ENCODE data around the gene TFG.

The TFG gene

DNA sequence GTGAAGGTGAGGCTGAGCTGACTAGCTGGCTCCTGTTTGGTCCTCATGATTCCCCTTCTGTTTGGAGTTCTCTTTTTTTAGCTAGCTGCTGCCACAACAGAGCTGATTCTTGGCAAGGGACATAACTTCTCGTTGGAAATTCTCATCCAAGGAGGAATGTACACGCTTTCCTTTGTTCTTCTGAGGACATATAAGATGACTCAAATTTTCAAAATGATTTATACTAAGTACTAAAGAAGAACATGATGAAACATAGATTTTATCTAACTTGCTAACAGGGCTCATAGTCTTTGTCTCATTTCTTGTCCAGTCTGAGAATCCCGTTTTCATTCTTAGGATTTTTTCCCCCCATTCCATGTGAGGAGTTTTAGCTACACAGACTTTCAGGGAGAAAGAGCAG is 2.9 kb upstream of the TFG start:
- no peak for DNase-seq (ENCODE audit: low spot score)

DNA sequence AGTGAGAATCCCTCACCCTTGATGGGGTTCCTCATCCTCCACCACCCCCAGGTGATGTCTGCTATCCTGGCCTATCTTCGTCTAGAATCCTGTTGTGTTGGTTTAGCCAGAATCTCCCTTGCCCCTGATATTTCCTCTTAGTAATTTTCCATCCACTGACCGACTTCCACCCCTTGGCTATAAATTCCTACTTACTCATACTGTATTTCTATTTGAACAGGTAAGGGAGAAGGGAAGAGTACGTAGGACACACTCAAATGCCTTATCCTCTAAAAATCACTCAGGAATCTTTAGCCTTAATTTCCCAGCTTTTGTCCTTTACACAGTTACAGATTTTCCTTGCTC is 678 bp upstream of the TFG start:
- DNase-seq (ENCODE audit: low spot score): no peak

DNA sequence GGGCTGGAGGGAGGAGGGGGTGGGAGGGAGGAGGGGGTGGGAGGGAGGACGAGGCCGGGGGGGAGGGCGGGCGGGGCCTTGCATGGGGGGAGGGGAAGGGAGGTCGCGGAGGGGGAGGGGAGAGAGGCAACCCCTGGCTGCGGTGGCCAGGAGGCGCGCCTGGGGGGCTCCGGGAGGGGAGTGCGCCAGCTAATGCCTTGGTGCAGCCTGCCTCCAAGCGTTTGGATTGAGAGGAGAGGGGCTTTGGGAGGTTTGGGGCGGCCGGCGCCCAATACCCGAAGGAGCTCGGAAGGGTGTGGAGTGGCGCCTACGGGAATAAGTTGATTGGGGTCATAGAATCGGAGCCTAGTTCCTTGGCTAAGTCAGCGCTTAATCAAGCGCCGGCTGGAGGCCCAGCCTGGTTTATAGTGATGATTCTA is 557 bp downstream of the TFG start:
- peak; percentile 46 for DNase-seq (ENCODE audit: low spot score)

DNA sequence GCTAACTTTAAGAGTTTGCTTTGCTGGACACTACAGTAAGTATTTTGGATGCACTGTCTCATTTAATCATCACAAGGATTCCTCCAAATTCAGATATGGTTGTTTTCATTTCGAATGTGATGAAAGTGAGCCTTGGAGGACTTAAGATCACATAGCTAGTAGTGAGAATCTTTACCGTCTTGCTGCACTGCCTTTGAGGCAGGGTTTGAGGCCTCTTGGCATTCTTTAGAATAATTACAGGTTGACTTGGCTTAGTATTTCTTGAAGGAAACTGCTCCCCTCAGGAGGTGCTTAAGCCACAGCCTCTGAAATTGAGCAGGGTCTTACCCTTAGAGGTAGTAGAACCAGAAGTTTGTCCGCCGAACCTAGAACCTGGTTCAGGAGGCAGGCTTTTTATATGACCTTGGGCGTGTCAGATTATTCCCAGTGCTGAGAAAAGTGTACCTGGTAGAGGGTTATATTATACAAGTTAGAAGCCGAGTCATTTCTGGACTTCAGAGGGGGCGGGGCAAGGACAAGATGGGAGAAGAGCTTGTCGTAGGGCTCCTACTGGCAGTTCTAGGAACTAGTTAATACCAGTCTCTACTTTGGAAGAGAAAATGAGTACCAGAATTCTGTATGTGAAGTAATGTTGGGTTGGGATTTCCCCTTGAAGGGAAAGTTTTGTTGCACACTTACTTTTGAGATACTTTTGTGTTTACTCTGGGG is 1.1 kb downstream of the TFG start:
- peak; percentile 54 for DNase-seq (ENCODE audit: low spot score)

DNA sequence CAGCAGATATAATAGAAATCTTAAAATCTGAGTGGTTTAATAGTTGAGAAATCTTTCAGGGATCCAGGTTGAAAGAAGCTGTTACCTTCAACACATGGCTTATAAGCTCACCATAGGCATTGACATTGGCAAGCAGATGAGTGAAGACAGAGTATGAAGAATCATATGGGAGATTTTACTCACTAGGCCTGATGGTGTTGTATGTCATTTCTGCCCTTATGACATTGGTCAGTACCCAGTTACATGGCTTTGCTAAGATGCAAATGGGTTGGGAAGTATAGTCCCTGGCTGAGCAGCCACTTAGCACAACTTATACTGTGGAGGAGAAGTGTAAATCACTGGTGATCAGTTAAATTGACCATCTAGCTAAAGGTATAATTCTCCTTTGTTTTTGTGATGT is 5.9 kb downstream of the TFG start:
- DNase-seq (ENCODE audit: low spot score): no peak

DNA sequence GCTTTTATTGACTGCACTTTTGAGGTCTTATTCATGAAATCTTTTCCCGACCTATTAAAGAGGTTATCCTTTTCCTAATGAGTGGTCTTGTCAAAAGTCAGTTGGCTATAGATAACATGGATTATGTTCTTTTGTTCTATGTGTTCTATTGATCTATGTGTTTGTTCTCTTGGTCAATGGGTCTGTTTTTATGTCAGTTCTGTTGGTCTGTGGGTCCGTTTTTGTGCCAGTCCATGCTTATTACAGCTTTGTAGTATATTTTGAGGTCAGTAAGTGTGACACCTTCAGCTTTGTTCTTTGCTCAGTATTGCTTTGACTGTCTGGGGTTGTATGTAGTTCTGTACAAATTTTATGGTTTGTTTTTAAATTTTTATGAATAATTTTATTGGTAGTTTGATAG is 7.8 kb downstream of the TFG start:
- DNase-seq (ENCODE audit: low spot score): no peak

DNA sequence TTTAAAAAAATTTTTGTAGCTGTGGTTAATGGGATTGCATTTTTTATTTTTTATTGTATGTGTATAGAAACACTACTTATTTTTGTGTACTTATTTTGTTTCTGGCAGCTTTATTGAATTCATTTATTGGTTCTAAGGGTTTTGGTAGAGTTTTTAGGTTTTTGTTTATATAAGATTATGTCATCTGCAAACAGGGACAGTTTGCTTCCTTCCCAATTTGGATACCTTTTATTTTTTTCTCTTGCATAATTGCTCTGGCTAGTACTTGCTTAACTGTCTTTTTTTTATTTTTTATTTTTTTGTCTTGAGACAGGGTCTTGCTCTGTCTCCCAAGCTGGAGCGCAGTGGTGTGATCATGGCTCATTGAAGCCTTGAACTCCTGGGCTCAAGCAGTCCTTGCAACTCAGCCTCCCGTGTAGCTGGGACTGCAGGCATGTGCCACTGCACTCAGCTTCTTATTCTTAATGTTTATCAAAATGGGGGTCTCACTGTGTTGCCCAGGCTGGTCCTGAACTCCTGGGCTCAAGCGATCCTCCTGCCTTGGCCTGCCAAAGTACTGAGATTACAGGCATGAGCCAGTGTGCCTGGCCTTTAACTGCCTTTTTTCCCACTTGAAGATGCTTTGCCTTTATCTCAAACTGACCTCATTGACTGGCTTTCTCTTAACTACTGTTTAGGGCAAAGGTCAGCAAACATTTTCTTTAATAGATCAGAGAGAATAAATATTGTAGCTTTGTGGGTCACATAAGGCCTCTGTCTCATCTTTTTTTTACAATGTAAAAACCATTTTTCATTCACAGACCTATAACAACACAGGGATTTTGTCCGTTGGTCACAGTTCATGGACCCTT is 8.6 kb downstream of the TFG start:
- no peak for DNase-seq (ENCODE audit: low spot score)

DNA sequence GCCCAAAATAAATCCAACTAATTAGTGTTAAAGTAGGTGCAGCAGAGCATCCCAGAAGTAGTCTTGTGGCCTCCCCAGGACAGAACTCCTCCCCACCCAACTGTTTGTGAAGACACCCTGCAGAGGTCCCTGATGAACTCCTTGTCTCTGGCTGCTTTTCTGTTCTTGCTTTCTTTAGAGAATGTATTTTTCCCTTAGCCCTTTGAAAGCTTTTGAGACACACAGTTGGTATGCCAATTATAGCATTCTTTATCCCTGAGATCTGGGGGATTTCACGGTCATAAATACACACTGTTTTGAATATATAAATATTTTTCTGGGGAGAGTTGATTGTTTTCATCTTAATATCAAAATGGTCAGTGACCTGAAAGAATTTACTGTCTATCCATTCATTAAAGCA is 9.8 kb downstream of the TFG start:
- no peak for DNase-seq (ENCODE audit: low spot score)

DNA sequence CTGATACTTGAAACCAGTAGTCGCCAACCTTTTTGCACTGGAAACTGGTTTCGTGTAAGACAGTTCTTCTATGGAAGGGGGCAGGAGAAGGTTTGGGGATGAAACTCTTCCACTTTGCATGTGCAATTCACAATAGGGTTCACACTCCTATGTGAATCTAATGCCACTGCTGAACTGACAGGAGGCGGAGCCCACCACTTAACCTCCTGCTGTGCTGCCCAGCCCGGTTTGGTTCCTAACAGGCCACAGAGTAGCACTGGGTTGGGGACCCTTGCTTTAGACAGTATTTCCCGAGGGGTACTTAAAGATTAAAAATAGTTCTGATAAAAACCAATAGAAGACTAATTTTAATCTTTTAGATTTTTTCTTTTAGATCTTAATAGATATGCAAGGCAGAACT is 11.1 kb downstream of the TFG start:
- no peak for DNase-seq (ENCODE audit: low spot score)

DNA sequence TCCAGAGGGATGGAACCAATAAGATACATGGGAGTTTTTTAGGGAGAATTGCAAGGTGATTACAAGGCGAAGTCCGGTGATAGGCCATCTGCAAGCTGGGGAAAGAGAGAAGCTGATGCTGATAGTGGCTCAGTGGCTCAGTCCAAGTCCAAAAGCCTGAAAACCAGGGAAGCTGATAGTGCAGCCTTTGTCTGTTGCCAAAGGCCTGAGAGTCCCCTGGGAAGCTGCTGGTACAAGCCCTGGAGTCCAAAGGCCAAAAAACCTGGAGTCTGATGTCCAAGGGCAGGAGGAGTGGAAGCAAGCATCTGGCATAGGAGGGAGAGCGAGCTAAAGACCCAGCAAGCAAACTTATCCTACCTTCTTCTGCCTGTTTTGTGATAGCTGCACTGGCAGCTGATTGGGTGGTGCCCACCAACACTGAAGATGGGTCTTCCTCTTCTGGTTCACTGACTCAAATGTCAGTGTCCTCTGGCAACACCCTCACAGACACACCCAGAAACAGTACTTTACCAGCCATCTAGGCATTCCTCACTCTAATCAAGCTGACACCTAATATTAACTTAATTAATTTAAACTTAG is 16.7 kb downstream of the TFG start:
- DNase-seq (ENCODE audit: low spot score): no peak

DNA sequence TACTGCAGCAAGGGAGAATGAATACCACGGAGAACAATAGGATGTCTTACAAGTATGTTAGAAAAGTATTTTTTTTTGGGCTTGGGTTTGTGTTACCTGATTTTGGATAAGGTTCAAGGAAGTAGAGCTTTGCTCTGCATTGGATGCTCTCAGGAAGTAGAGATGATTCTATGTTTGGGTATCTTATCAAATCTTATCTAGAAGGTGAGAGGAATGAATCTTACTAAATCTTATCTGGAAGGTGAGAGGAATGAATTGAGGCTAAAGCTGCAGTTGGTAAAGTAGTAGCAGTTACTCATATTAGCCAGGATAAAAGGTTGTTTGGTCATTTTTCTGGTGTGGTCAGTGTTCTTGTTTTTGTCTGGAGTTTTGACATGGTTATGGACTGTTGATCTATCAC is 17.4 kb downstream of the TFG start:
- no peak for DNase-seq (ENCODE audit: low spot score)

DNA sequence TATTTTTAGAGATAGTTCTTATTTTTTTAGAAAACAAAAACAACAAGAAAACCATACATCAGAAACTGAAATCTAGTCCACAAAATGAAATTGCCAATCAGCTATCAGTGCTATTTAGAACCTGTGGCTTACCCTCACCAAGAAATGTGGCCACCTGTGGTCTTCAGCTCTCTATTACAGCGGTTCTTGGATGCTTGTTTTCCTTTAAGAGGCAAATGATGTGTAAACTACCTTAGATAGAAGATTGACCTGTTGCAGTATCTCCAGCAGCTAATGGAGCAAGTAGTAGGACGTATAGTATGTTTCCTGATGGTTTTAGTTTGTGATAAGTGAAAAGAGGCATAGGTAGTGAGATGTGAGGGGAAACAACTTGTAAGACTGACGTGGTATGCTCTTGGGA is 21.2 kb downstream of the TFG start:
- DNase-seq (ENCODE audit: low spot score): no peak

DNA sequence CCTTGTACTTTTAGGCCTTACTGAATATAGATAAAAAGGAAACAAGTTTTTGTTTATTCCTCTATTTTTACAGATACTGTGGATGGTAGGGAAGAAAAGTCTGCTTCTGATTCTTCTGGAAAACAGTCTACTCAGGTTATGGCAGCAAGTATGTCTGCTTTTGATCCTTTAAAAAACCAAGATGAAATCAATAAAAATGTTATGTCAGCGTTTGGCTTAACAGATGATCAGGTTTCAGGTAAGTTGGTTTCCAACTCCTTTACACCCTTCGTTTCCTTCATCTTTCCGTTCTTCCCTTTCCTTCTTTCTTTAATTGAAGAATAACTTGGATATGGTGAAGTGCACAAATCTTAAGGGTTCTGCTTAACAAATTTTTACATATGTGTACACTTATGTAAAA is 23.1 kb downstream of the TFG start:
- no peak for DNase-seq (ENCODE audit: low spot score)

DNA sequence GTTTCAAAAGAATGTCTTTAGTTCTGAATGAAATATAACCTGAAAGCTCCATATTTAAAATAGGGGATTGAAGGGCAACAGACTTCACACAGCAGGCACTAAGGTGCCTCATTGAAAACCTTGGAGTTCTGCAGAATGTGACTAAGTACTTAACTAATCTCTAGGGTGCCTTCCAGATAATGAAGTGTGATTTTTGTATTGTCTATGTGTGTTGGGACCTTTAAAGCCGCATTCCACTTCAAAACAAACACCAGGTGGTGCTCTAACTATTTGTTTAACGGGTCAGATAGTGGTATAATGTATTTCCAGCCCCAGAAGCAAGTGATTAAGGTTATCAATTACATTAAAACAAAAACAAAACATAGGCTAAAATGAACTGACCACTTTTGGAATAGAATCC is 28.0 kb downstream of the TFG start:
- DNase-seq (ENCODE audit: low spot score): no peak

DNA sequence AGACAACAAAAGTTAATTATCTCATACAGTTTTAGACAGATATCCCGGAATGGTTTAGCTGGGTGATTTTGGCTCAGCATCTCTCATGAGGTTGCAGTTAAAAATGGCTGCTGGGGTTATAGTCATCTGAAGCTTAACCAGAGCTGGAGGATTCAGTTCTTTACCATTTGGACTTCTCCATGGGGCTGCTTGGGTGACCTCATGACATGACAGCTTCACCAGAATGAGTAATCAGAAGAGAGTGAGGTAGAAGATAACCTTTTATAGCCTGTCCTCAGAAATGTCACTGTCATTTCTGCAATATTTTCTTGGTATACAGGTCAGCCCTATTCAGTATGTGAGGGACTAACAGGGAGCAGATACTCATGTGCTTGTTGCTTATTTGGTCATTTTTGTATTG is 30.9 kb downstream of the TFG start:
- DNase-seq (ENCODE audit: low spot score): no peak

DNA sequence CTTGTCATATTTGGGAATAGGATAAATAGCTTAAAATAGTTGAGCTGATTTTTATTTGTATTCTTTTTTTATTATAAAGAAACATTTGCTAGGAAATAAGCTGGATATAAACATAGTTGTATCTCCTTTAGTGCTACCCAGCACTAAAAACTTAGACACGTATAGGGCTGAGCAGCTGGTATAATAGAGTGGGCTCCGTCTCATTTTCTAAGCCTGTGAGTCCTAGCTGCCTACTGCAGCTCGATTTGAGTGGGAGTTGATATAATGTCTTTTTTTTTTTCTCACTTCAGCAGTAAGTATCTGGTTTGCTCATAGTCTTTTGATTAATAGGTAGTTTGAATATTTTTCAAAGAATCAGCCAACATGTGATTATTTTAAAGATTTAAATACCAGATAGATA is 34.2 kb downstream of the TFG start:
- DNase-seq (ENCODE audit: low spot score): no peak

DNA sequence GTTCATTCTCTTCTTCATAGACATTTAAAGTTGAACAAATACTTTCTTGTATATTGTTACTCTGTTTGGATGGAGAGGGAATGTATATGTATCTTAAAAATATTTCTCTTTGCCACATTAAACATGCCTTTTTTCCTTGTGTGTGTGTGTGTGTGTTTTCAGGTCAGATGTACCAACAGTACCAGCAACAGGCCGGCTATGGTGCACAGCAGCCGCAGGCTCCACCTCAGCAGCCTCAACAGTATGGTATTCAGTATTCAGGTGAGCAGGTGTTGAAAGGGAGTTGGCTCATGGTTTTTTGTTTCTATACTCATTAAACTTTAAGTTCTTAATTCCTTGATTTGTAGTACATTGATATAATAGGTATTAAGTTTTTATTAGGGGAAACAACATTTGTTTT is 35.4 kb downstream of the TFG start:
- no peak for DNase-seq (ENCODE audit: low spot score)

DNA sequence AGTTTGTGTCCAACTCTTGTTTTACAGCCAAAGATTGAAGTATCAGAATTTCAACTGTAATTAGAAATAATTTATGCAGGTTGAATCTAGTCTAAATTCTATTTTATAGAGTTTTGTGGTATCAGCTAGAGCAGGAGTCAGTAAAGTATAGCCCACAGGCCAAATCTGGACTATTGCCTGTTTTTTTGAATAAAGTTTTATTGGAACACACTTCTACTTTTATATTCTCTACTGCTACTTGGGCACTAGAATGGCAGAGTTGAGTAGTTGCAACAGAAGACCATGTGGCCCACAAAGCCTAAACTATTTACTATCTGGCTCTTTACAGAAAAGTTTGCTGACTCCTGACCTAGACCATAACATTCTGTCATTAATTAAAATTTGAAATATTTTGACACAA is 36.3 kb downstream of the TFG start:
- DNase-seq (ENCODE audit: low spot score): no peak

DNA sequence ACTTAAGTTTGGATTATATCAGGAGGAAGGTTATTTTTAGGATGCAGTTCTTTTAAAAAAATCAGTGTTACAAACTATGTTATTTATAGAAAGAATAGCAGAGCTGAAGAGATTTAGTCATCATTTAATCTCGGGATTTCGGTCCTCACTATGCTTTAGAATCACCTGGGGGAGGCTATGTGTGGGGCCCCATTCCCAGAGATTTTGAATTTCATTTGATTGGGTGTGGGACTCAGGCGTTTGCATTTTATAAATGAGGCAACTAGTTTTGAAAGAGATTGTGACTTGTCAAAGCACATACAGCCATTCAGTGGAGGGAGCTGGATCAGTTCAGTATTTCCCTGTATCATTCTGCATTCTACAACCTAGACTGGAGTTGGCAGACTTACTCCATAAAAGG is 36.8 kb downstream of the TFG start:
- no peak for DNase-seq (ENCODE audit: low spot score)

DNA sequence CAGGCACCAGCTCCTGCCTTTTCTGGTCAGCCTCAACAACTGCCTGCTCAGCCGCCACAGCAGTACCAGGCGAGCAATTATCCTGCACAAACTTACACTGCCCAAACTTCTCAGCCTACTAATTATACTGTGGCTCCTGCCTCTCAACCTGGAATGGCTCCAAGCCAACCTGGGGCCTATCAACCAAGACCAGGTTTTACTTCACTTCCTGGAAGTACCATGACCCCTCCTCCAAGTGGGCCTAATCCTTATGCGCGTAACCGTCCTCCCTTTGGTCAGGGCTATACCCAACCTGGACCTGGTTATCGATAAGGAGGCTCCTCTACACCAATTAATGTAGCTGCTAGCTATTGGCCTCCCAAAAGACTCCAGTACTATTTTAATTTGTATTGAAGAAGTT is 38.9 kb downstream of the TFG start:
- DNase-seq (ENCODE audit: low spot score): no peak

DNA sequence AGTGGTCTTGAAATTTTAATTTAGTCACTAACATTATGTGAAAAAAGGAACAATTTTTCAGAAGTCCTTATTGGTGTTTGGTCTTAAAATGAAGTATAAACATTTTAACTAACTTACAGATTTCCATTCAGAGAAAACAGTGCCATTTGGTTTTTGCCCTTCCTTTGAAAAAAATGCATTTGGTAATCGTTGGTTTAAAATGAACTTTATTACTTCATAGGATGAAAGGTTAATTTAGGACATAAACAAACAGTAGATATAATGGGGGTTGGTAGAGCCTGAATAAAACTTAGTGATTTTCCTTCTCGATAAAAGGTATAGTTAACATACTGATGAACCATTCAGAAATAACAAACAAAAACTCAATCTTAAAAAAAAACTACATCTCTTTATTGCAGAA is 39.7 kb downstream of the TFG start:
- no peak for DNase-seq (ENCODE audit: low spot score)

DNA sequence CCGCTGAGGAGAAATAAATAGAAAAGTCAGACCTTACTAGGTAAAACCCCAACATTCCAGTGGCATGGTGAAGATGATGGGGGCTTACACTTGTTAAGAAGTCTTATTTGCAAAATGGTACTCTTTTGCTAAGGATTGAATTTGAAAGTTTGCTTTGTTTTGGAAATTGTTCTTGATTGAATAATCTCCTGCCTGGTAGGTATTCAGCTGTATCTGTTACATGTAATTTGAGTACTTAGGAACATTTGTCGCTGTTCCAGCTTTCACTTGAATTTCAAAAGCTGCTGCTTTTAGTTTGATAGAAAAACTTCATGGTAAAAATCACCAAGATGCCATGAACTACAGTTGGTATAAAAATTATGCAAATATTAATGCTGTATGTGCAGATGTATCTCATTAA is 44.6 kb downstream of the TFG start:
- no peak for DNase-seq (ENCODE audit: low spot score)

DNA sequence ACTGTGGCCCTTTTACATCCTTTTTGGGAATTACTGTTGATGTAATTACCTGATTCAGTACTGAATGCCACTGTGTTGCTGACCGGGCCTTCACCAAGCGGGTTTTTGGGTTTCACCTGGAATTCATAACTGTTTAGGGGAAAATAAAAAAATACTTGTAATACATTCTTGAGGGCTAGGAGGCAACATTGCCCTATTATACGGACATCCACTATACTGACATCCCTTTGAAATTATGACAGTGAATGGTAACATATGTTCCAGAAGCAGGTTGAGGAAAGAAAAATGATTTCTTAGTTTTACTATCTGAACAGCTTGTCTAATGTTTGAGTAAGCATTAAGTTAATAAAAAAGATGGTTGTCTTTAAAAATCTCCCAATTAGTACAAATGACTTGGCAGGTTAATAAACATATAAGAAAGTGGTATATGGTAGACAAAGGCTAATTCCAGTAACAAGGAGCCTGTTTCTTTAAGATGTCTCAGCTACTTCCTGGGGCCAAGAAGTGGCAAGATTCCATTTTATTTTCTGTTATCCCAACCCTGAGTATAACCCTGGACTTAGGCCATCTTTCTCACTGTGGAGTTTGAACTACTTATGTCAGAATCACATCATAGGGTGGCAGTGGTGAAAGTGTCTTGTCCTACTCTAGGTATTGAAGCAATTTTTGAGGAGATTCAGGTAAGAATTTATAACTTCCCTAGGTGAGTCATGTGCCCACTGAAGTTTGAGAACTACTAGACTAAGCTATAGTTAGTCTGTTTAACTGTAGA is 45.5 kb downstream of the TFG start:
- no peak for DNase-seq (ENCODE audit: low spot score)

Data from germinal center (tissue), 1 donor.